ENCODE measurements around the gene LRRC9.

DNA sequence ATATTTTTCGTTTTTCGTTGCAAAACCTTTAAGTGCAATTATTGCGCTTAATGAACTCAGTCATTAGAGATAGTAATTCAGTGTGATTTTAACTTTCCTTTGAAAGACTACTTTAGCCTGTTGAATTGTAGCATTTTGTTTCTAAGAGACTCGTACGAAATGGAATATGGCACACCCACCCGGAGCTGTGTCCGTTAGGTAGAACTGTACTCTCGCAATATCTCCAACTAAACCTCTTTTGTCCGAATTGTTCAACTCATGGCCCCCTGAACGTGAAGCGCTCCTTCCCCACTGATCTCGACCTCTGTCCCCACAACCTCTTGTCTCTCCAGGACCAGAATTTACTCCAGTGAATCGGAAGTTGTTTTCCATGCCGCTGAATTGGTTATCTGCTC lies 172.6 kb downstream of the LRRC9 start:
- TF ChIP-seq EP300 (IDR thresholded peaks at IDR 0.05): no peak
- TF ChIP-seq, protein P1, sequence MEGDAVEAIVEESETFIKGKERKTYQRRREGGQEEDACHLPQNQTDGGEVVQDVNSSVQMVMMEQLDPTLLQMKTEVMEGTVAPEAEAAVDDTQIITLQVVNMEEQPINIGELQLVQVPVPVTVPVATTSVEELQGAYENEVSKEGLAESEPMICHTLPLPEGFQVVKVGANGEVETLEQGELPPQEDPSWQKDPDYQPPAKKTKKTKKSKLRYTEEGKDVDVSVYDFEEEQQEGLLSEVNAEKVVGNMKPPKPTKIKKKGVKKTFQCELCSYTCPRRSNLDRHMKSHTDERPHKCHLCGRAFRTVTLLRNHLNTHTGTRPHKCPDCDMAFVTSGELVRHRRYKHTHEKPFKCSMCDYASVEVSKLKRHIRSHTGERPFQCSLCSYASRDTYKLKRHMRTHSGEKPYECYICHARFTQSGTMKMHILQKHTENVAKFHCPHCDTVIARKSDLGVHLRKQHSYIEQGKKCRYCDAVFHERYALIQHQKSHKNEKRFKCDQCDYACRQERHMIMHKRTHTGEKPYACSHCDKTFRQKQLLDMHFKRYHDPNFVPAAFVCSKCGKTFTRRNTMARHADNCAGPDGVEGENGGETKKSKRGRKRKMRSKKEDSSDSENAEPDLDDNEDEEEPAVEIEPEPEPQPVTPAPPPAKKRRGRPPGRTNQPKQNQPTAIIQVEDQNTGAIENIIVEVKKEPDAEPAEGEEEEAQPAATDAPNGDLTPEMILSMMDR (IDR thresholded peaks at IDR 0.05): no peak
